UCSD-AML1 (cell line): Measurements from ENCODE around the gene CNIH4.
A peak's percentile ranks its signal among the peaks of the same experiment; 100 is the strongest.
"Not testable (repeated sequence)": the region's sequence is repeated elsewhere in the genome, so short reads cannot be mapped to it uniquely, and the experiment has no call there.

ENCODE experiments used
- DNase-seq: peaks from one replicate; lab custom pipeline; 2025; ENCODE audit not compliant: unreplicated experiment; lab: John Stamatoyannopoulos, UW

The CNIH4 gene

GRCh38 chr1:224348137-224348536 lies 8.5 kb upstream of the CNIH4 start:
- no peak for DNase-seq

- DNase-seq, result not testable (repeated sequence)
These were observed 7.0 kb upstream of the CNIH4 start for GRCh38 chr1:224349716-224350115.

- not testable (repeated sequence) for DNase-seq
These were observed 4.1 kb upstream of the CNIH4 start for GRCh38 chr1:224352436-224353085.

GRCh38 chr1:224353975-224354925 lies 2.4 kb upstream of the CNIH4 start:
- DNase-seq, result no peak

- no peak for DNase-seq
These were observed 996 bp downstream of the CNIH4 start for GRCh38 chr1:224357626-224358124.

DNA sequence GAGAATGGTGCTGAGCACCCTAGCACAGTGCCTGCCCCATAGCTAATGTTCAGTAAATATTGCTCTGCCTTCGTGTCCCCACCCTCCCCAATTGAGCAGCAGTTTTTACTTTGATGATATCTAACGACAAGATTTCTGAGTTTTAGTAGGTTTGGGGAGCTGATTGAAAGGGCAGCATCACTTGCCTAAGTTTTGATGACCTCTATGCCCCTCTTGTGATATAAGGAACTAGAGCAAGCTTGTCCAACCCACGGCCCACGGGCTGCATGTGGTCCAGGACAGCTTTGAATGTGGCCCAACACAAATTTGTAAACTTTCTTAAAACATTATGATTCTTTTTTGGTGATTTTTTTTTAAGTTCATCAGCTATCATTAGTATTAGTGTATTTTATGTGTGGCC lies 1.6 kb downstream of the CNIH4 start:
- no peak for DNase-seq

GRCh38 chr1:224359207-224359606 lies 2.5 kb downstream of the CNIH4 start:
- DNase-seq, result no peak

GRCh38 chr1:224368409-224368808 lies 11.7 kb downstream of the CNIH4 start:
- DNase-seq, result no peak

- DNase-seq, result no peak
These were observed 16.4 kb downstream of the CNIH4 start for GRCh38 chr1:224373008-224373590.

GRCh38 chr1:224375059-224375458 lies 18.4 kb downstream of the CNIH4 start:
- DNase-seq, result no peak

DNA sequence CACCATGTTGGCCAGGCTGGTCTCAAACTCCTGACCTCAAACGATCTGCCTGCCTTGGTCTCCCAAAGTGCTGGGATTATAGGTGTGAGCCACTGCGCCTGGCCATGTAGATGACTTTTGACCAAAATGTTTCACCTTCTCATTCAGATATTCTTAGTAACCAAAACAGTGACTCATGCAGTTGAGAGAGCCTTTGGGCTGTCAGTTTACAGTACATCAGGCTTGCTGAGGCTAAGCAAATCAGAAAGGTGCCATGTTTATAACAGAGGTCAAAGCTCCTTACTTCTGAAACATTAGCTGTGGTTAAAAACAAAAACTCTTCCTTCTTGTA lies 21.0 kb downstream of the CNIH4 start:
- DNase-seq, result no peak

DNA sequence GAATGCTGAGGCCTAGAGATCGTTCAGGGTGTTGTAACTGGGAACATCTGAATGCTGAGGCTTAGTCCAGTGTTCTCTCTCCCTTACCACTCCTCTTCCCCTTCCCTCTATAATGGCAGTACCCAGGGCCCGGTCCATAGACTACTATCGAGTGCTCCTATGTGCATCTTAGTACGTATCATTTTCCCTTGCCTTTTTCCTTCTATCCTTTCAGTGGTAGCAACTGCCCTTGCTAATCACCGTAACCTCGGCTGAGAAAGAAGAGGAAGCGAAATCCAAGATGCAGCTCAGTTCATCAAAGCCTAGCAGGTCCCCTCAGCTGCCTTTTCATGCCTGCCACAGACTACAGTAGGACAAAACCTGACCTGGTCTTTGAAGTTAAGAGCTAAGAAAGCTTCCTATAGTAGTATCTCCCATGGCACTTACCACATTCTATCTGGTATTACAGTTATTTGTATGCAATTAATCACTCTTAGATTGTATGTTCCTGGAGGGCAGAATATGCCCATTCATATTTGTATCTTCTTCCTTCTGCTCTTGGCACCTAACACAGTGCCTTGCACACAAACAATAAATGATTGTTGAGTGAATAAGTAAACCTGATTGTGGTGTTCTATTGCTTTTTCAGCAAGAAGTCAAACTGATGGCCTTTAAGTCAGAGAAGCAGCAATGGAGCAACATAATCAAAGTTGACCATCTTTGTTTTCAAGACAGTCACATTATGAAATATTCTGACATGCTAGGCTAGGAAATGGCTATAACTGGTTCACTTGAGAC lies 22.4 kb downstream of the CNIH4 start:
- no peak for DNase-seq

DNA sequence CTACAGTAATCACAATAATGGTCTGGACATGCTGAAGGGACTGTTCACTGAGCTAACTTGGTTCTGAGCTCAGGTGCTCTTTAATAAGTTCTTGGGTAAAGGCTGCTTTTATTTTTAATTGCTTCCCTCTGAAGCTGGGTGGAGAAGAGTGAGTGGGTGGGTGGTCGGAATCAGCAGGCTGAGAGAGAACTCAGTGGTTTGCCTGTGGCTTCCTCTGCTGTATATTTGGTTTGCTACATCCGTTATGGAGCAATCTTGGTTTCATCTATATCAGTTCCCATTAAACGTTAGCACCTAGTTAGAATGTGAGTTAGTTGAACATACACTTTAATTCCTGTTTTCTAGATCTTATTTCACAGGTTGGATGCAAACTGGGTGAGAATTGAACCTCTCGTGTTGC lies 23.3 kb downstream of the CNIH4 start:
- peak; percentile 31 for DNase-seq

GRCh38 chr1:224381880-224382548 lies 25.3 kb downstream of the CNIH4 start:
- no peak for DNase-seq

DNA sequence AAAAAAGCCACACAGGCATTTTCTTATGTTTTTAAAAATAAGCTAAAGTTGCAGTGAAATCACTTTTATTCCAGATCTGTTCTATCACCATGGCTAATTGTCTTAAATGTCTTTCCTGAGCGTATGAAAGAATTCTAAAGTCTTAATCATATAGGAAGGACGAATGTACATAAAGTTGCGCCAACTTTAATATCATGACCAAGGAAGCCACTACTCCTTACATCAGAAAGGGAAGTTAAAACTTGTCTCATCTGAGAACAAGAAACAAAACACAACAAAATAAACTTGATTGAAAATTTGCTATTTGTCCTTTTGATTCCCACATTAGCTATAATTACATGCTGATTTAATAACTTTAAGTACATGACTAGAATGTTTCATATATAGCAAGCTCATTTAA lies 26.5 kb downstream of the CNIH4 start:
- no peak for DNase-seq

DNA sequence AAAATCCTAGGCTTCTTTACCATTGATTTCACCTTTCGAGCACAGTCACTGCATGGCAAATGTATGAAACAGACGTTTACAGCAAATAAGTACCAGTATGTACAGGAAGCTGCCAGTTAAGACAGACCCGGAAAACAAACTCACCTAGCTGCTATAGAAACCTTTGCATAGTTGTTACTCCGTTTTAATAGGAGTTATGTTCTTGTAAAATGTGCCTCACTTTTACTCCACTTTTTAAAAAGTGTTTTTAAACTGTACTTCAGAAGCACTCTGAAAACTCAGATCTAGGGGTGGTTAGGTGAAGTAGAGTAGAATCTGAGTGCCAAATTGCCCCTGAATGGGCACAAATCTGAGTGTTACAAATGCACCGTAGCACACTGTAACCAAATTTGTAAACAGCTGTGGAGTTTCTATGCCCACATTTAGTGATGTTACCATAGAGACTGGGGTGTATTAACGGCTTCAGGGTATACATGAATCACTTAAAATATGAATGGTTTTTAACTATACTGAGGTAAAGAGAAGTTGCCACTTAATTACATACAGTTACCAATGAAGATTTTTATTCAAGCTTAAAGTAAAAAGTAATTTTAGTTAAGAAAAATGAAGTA lies 30.7 kb downstream of the CNIH4 start:
- no peak for DNase-seq

DNA sequence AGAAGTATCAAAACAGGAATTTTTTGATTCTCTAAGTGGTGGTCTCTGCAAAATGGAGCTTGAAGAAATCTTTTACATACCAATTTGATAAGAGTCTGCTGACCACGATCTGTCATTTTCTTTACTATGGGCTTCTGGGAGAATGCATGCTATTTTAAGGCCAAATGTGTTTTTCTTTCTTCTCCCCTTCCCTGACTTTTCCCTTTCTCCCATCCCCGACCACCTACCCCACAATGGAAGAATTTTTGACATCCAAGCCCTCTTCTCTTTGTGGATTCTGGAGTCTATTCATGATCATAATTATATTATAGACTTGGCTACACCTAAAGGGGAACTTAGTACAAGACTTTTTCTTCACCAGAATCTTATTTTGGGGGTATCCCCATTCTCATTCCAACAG lies 31.3 kb downstream of the CNIH4 start:
- no peak for DNase-seq

- no peak for DNase-seq
These were observed 33.8 kb downstream of the CNIH4 start for GRCh38 chr1:224390517-224390916.

GRCh38 chr1:224392411-224393249 lies 36.0 kb downstream of the CNIH4 start:
- DNase-seq, result no peak
